Natural killer cell (primary cell): ENCODE data around the gene TTC28. TPM values are rescaled to one million over a fixed set of nuclear protein-coding genes. Genes with fewer than 3 reads are reported as not detected.

Source experiments
- ATAC-seq, 3 donors: fragments of 150-1000 bp in 2 of 3; fragments of 200-7000 bp in 1 of 3; cut with Tn5 transposase; 1 replicate in 1 of 3; 2 replicates in 2 of 3; pipeline ENCODE4 v1.10.0; 2021; ENCODE audit warnings: mild to moderate bottlenecking in 2 of 3, moderate library complexity in 2 of 3
- DNase-seq, 2 donors: peaks; one replicate each; pipeline versions ENCODE4 v3.0.0 to v3.0.0-alpha.2; 2013 to 2021; ENCODE audit warnings: mixed read lengths in 1 of 2
- H3K27ac ChIP-seq: one replicate; pipeline ENCODE4 v1.5.1; 2013; ENCODE audit warnings: mild to moderate bottlenecking, low read length
- H3K27me3 ChIP-seq: one replicate; pipeline ENCODE4 v1.6.1; 2013; ENCODE audit warnings: low read length; ENCODE audit not compliant: control insufficient read depth, insufficient read depth
- H3K36me3 ChIP-seq: one replicate; pipeline ENCODE4 v1.6.1; 2013; ENCODE audit warnings: low read length; ENCODE audit not compliant: control insufficient read depth, insufficient read depth
- H3K4me1 ChIP-seq: one replicate; pipeline ENCODE4 v1.6.1; 2013; ENCODE audit warnings: low read length; ENCODE audit not compliant: control insufficient read depth, insufficient read depth
- H3K4me3 ChIP-seq: one replicate; pipeline ENCODE4 v1.5.1; 2013; ENCODE audit warnings: low read length
- H3K9me3 ChIP-seq: one replicate; pipeline ENCODE4 v1.6.1; 2013; ENCODE audit warnings: low read length; ENCODE audit not compliant: control insufficient read depth, insufficient read depth
- H3K27ac Mint-ChIP-seq, 2 donors: one replicate each; pipeline ENCODE4 v1.8.0; 2022; ENCODE audit warnings: mild to moderate bottlenecking in 2 of 2, mixed read lengths in 2 of 2, moderate library complexity in 1 of 2
- H3K27me3 Mint-ChIP-seq, 2 donors: one replicate each; pipeline ENCODE4 v1.8.0; 2022; ENCODE audit warnings: low read depth in 2 of 2, mixed read lengths in 2 of 2
- H3K36me3 Mint-ChIP-seq: one replicate; pipeline ENCODE4 v1.8.0; 2022; ENCODE audit warnings: mixed read lengths
- H3K4me1 Mint-ChIP-seq, 2 donors: one replicate each; pipeline ENCODE4 v1.8.0; 2022; ENCODE audit warnings: mixed read lengths in 2 of 2
- H3K4me3 Mint-ChIP-seq: one replicate; pipeline ENCODE4 v1.8.0; 2022; ENCODE audit warnings: mild to moderate bottlenecking, moderate library complexity, mixed read lengths
- H3K9me3 Mint-ChIP-seq, 2 donors: one replicate each; pipeline ENCODE4 v1.8.0; 2022; ENCODE audit warnings: mixed read lengths in 2 of 2
- CTCF ChIP-seq: fragments of 200-600 bp; IDR thresholded peaks from one replicate; pipeline ENCODE4 v1.8.0; 2022; ENCODE audit warnings: antibody characterized with exemption
- WGBS: methylation state at CpG from one replicate; pipeline ENCODE4 v1.1.7; 2013; ENCODE audit warnings: missing lambda C conversion rate; ENCODE audit not compliant: insufficient coverage; 5-methylcytosine and 5-hydroxymethylcytosine counted together
- intact Hi-C: fragments of 100-400 bp; cut with micrococcal nuclease; formaldehyde crosslinking; loops from one replicate; pipeline ENCODE4 v1.14.2; 2022
- total RNA-seq, 4 donors: library from RNA; stranded (reverse); fragments of 120-200 nt in 1 of 4; gene quantifications; one replicate each; pipeline versions ENCODE4 v1.2.3 to v1.2.4, GENCODE V29; 2013 to 2022

The TTC28 gene
- total RNA-seq, 3 donors from 2014 or later (not counting 1 experiment from before 2014, with no cell fraction given) = 4.1 to 10.0 (median 8.6) TPM

- Mint-ChIP-seq H3K4me1 (no peaks in the 10 kb centered on the region), H3K36me3 (no peaks in the 10 kb centered on the region), H3K4me3 (no peak overlapping the region), H3K9me3 (no peaks in the 10 kb centered on the region), H3K27ac (no peak overlapping the region), H3K27me3 (peaks cover 0 to 14% of the 10 kb centered on the region in 2 donors)
- no peaks in the 10 kb centered on the region for H3K4me1 ChIP-seq
- intact Hi-C loops = loop anchor here (5.0 kb wide), 1 partner anchor 731 kb away; no protein-coding TSS in a partner anchor
- WGBS = 87% methylated on average over 2 of the region's 3 CpGs
- DNase-seq (no peak), ATAC-seq (no peak)
- no peaks in the 10 kb centered on the region for H3K36me3 ChIP-seq
- no peaks in the 10 kb centered on the region for H3K27me3 ChIP-seq
- H3K27ac ChIP-seq = no peak overlapping the region
- no peaks in the 10 kb centered on the region for H3K9me3 ChIP-seq
- H3K4me3 ChIP-seq = no peak overlapping the region
- no peak for TF ChIP-seq CTCF
Measured at GRCh38 chr22:28406246-28406645, 273.4 kb downstream of the TTC28 start.

GRCh38 chr22:28405588-28405987 is 274.1 kb downstream of the TTC28 start:
- Histone ChIP-seq H3K27ac (no peak overlapping the region), H3K36me3 (no peaks in the 10 kb centered on the region), H3K4me1 (no peaks in the 10 kb centered on the region), H3K9me3 (no peaks in the 10 kb centered on the region), H3K4me3 (no peak overlapping the region), H3K27me3 (no peaks in the 10 kb centered on the region)
- no peaks in the 10 kb centered on the region for H3K36me3 Mint-ChIP-seq
- H3K4me1 Mint-ChIP-seq = no peaks in the 10 kb centered on the region
- peaks cover 2 to 12% of the 10 kb centered on the region in 2 donors for H3K27me3 Mint-ChIP-seq
- H3K27ac Mint-ChIP-seq = no peak overlapping the region
- no peak overlapping the region for H3K4me3 Mint-ChIP-seq
- TF ChIP-seq CTCF = no peak
- intact Hi-C loops = loop anchor here (5.0 kb wide), 1 partner anchor 732 kb away; no protein-coding TSS in a partner anchor
- H3K9me3 Mint-ChIP-seq = no peaks in the 10 kb centered on the region
- ATAC-seq = no peak
- no peak for DNase-seq

DNA sequence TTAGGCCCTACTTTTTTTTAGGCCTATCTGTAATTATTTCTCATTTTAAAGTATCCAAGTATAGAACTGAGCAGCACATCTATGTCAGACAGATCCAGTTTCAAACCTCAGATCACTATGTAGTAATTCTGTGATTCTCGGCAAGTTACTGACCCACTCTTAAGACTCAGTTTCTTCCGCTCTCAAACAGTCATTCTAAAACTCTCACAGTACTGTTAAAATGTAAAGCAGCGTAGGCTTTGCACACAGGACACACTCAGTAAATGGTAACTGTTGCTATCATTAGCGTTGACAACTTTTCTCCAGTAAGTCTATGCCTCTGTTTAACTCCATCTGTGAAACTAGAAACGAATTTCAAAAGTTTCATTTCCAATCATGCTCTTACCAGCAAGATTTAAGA is 277.1 kb downstream of the TTC28 start:
- Mint-ChIP-seq H3K4me3 (no peak overlapping the region), H3K27ac (no peak overlapping the region), H3K9me3 (no peaks in the 10 kb centered on the region), H3K4me1 (no peaks in the 10 kb centered on the region), H3K36me3 (no peaks in the 10 kb centered on the region), H3K27me3 (peaks cover 2 to 17% of the 10 kb centered on the region in 2 donors)
- no peaks in the 10 kb centered on the region for H3K9me3 ChIP-seq
- no peaks in the 10 kb centered on the region for H3K27me3 ChIP-seq
- ATAC-seq (no peak), DNase-seq (no peak)
- H3K4me1 ChIP-seq = no peaks in the 10 kb centered on the region
- 78% methylated on average over 5 of the region's 5 CpGs for WGBS
- no peaks in the 10 kb centered on the region for H3K36me3 ChIP-seq
- no peak for TF ChIP-seq CTCF
- no peak overlapping the region for H3K27ac ChIP-seq
- intact Hi-C loops = no loop called here
- H3K4me3 ChIP-seq = no peak overlapping the region

- Histone ChIP-seq H3K27ac (no peak overlapping the region), H3K4me1 (no peaks in the 10 kb centered on the region), H3K4me3 (no peak overlapping the region), H3K36me3 (no peaks in the 10 kb centered on the region), H3K9me3 (no peaks in the 10 kb centered on the region), H3K27me3 (no peaks in the 10 kb centered on the region)
- intact Hi-C loops = no loop called here
- Mint-ChIP-seq H3K36me3 (no peaks in the 10 kb centered on the region), H3K9me3 (no peaks in the 10 kb centered on the region), H3K27ac (no peak overlapping the region), H3K4me1 (no peaks in the 10 kb centered on the region), H3K27me3 (peaks cover 2 to 17% of the 10 kb centered on the region in 2 donors), H3K4me3 (no peak overlapping the region)
- ATAC-seq = no peak
- WGBS = 89% methylated on average over 2 of the region's 2 CpGs
- TF ChIP-seq CTCF = no peak
- no peak for DNase-seq
Measured at GRCh38 chr22:28402060-28402459, 277.6 kb downstream of the TTC28 start.
